Keratinocyte (primary cell): ENCODE measurements around the gene PDE11A. TPM values are rescaled to one million over a fixed set of nuclear protein-coding genes. Genes with fewer than 3 reads are reported as not detected.

Experiments used
- DNase-seq: peaks from one replicate; pipeline ENCODE4 v3.0.0-alpha.2; 2011; ENCODE audit warnings: low read depth, missing footprints, low spot score
- FAIRE-seq: peaks from 2 replicates; lab custom pipeline; 2011; peaks lifted over from hg19 to GRCh38; lab: Jason Lieb, UNC
- H2AFZ ChIP-seq: 2 replicates; pipeline ENCODE4 v1.6.0; 2012; ENCODE audit warnings: low read length, control low read depth, inconsistent platforms; ENCODE audit not compliant: control insufficient read depth
- H3K27ac ChIP-seq: 2 replicates; pipeline ENCODE4 v1.5.1; 2011; ENCODE audit warnings: low read length; ENCODE audit not compliant: control insufficient read depth, insufficient read depth
- H3K27me3 ChIP-seq: 3 replicates; pipeline ENCODE4 v1.6.0; 2011; ENCODE audit warnings: low read length; ENCODE audit not compliant: control insufficient read depth, insufficient read depth; ENCODE audit errors: extremely low read depth
- H3K36me3 ChIP-seq, 2 experiments: 2 replicates in 1 of 2; 3 replicates in 1 of 2; pipeline ENCODE4 v1.5.1; 2011; ENCODE audit warnings: low read length in 2 of 2, mild to moderate bottlenecking in 1 of 2; ENCODE audit not compliant: control insufficient read depth in 2 of 2, insufficient read depth in 2 of 2; ENCODE audit errors: extremely low read depth in 1 of 2
- H3K4me1 ChIP-seq: 3 replicates; pipeline ENCODE4 v1.5.1; 2011; ENCODE audit warnings: low read length; ENCODE audit not compliant: control insufficient read depth, insufficient read depth; ENCODE audit errors: extremely low read depth
- H3K4me2 ChIP-seq: 3 replicates; pipeline ENCODE4 v1.6.0; 2011; ENCODE audit warnings: low read depth, low read length; ENCODE audit not compliant: control insufficient read depth, insufficient read depth; ENCODE audit errors: extremely low read depth
- H3K4me3 ChIP-seq, 3 experiments: fragments of 200-600 bp in 1 of 3; sonication (generic) in 1 of 3; 2 replicates in 2 of 3; 3 replicates in 1 of 3; pipeline ENCODE4 v1.5.1; 2011 to 2016; ENCODE audit warnings: low read length in 3 of 3, mild to moderate bottlenecking in 3 of 3, control low read depth in 2 of 3, inconsistent platforms in 1 of 3, low read depth in 1 of 3, mixed read lengths in 1 of 3, mixed run types in 1 of 3, moderate library complexity in 1 of 3; ENCODE audit not compliant: control insufficient read depth in 2 of 3, insufficient read depth in 2 of 3; ENCODE audit errors: extremely low read depth in 1 of 3
- H3K79me2 ChIP-seq: 2 replicates; pipeline ENCODE4 v1.6.0; 2012; ENCODE audit warnings: low read length; ENCODE audit not compliant: control insufficient read depth, insufficient read depth
- H3K9ac ChIP-seq: 3 replicates; pipeline ENCODE4 v1.6.0; 2011; ENCODE audit warnings: low read length; ENCODE audit not compliant: control insufficient read depth, insufficient read depth; ENCODE audit errors: extremely low read depth
- H3K9me1 ChIP-seq: 3 replicates; pipeline ENCODE4 v1.6.0; 2011; ENCODE audit warnings: low read length; ENCODE audit not compliant: control insufficient read depth, insufficient read depth; ENCODE audit errors: extremely low read depth
- H3K9me3 ChIP-seq: 2 replicates; pipeline ENCODE4 v1.5.1; 2012; ENCODE audit warnings: low read depth, low read length; ENCODE audit not compliant: control insufficient read depth
- H4K20me1 ChIP-seq: 3 replicates; pipeline ENCODE4 v1.6.0; 2011; ENCODE audit warnings: low read length; ENCODE audit not compliant: control insufficient read depth, insufficient read depth; ENCODE audit errors: extremely low read depth
- CTCF ChIP-seq, 3 experiments: IDR thresholded peaks in 1 of 3; conservative IDR thresholded peaks in 1 of 3; optimal IDR thresholded peaks in 1 of 3; 2 replicates in 2 of 3; 3 replicates in 1 of 3; pipeline versions ENCODE3 to v1.5.1; 2011; ENCODE audit warnings: low read length in 3 of 3, mild to moderate bottlenecking in 3 of 3, moderate library complexity in 2 of 3, control low read depth in 1 of 3, inconsistent platforms in 1 of 3; ENCODE audit not compliant: insufficient read depth in 2 of 3; ENCODE audit errors: extremely low read depth in 1 of 3
- EZH2 ChIP-seq: IDR thresholded peaks from one replicate; pipeline ENCODE4 v1.6.1; 2012; ENCODE audit warnings: inconsistent platforms, mild to moderate bottlenecking, low read length, moderate library complexity
- dilution Hi-C: fragments of 300-500 bp; cut with MboI; formaldehyde crosslinking; loops from one replicate; pipeline ENCODE4 v1.7.0; 2020; ENCODE audit warnings: low sequenced_read_pairs; ENCODE audit not compliant: extremely low pct_ligation_motif_present
- polyA plus RNA-seq, 5 experiments: library from polyadenylated mRNA; depleted of rRNA in 3 of 5; stranded (reverse) in 3 of 5; stranded (forward) in 1 of 5; unstranded in 1 of 5; fragments of >200 nt; gene quantifications; 1 replicate in 1 of 5; 2 replicates in 3 of 5; 3 replicates in 1 of 5; pipeline versions ENCODE4 v1.2.1 to v1.2.3, GENCODE V29; 2011 to 2012; ENCODE audit warnings: missing spikeins in 2 of 5, low read depth in 1 of 5, low replicate concordance in 1 of 5

PDE11A gene
- polyA plus RNA-seq, 1 donor (not counting 4 experiments of a cell fraction or from before 2014, with no cell fraction given), result 0.01 TPM

DNA sequence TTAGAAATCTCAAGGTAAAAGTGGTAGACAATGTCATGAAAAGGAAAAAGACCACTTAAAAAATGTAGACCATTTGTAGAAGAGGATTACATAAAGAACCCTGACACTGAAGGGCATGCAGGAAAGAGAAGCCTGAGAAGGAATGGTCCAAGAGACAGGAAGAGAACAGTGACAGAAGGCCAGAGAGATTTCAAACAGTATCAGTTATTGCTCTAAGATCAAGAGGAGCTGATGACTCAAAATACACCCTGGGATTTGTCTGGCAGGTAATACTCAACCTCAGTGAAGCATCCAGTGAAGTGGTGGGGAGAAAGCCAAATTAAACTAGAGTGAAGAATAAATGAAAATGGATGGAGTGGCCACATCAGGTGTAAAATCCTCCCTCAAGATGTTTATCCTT lies 100.5 kb downstream of the PDE11A start:
- H3K79me2 ChIP-seq, result no peaks in the 10 kb centered on the region
- H3K27me3 ChIP-seq, result no peaks in the 10 kb centered on the region
- no peaks in the 10 kb centered on the region for H3K36me3 ChIP-seq
- no peak overlapping the region for H3K9ac ChIP-seq
- H3K9me3 ChIP-seq, result no peaks in the 10 kb centered on the region
- H4K20me1 ChIP-seq, result no peaks in the 10 kb centered on the region
- TF ChIP-seq EZH2 (no peak), CTCF (optimal IDR thresholded peaks at IDR 0.05 in 1 of 3, IDR thresholded peaks at IDR 0.05 in 1 of 3, conservative IDR thresholded peaks at IDR 0.05 in 1 of 3; ENCODE audit: extremely low read depth in 1 of 3, insufficient read depth in 2 of 3, low read length in 3 of 3) (no peak)
- no peaks in the 10 kb centered on the region for H3K4me1 ChIP-seq
- FAIRE-seq (no peak), DNase-seq (no peak)
- H3K27ac ChIP-seq, result no peak overlapping the region
- H3K4me3 ChIP-seq, result no peak overlapping the region
- no peaks in the 10 kb centered on the region for H3K9me1 ChIP-seq
- no peak overlapping the region for H3K4me2 ChIP-seq
- H2AFZ ChIP-seq, result no peak overlapping the region
- dilution Hi-C loops, result no loop called here

GRCh38 chr2:177970670-177971454 lies 101.7 kb downstream of the PDE11A start:
- dilution Hi-C loops, result no loop called here
- H3K4me2 ChIP-seq, result no peak overlapping the region
- no peak for FAIRE-seq

More at GRCh38 chr2:177970670-177971454, 101.7 kb downstream of the PDE11A start:
- H4K20me1 ChIP-seq, result no peaks in the 10 kb centered on the region
- no peaks in the 10 kb centered on the region for H3K79me2 ChIP-seq
- H2AFZ ChIP-seq, result no peak overlapping the region
- no peaks in the 10 kb centered on the region for H3K9me1 ChIP-seq
- no peaks in the 10 kb centered on the region for H3K9me3 ChIP-seq
- TF ChIP-seq EZH2 (no peak), CTCF (optimal IDR thresholded peaks at IDR 0.05 in 1 of 3, IDR thresholded peaks at IDR 0.05 in 1 of 3, conservative IDR thresholded peaks at IDR 0.05 in 1 of 3; ENCODE audit: extremely low read depth in 1 of 3, insufficient read depth in 2 of 3, low read length in 3 of 3) (no peak)
- no peak overlapping the region for H3K4me3 ChIP-seq
- H3K27ac ChIP-seq, result no peak overlapping the region
- DNase-seq, result no peak
- H3K9ac ChIP-seq, result no peak overlapping the region
- H3K4me1 ChIP-seq, result no peaks in the 10 kb centered on the region
- no peaks in the 10 kb centered on the region for H3K27me3 ChIP-seq
- no peaks in the 10 kb centered on the region for H3K36me3 ChIP-seq
